ENCODE results near the gene UMODL1.

UMODL1 gene

GRCh38 chr21:42095581-42095980, 24.5 kb downstream of the UMODL1 start:
- H3K4me1 Mint-ChIP-seq, result peaks cover 5% of the 10 kb centered on the region
- H3K4me3 Mint-ChIP-seq, result no peak overlapping the region
- H3K9me3 Mint-ChIP-seq, result peaks cover 9% of the 10 kb centered on the region
- H3K27me3 Mint-ChIP-seq (ENCODE audit: low read depth), result peaks cover 46% of the 10 kb centered on the region
- H3K36me3 Mint-ChIP-seq (ENCODE audit: low read depth), result peaks cover 5% of the 10 kb centered on the region
- no peak for TF ChIP-seq CTCF (IDR thresholded peaks at IDR 0.05; ENCODE audit: unreplicated experiment in 3 of 3)
- H3K27ac Mint-ChIP-seq, result no peak overlapping the region

- peaks cover 5% of the 10 kb centered on the region for H3K36me3 Mint-ChIP-seq (ENCODE audit: low read depth)
Measured at GRCh38 chr21:42096566-42096965, 25.4 kb downstream of the UMODL1 start.

GRCh38 chr21:42097274-42097673, 26.2 kb downstream of the UMODL1 start:
- peaks cover 9% of the 10 kb centered on the region for H3K9me3 Mint-ChIP-seq
- H3K4me3 Mint-ChIP-seq, result no peak overlapping the region
- no peak for TF ChIP-seq CTCF (IDR thresholded peaks at IDR 0.05; ENCODE audit: unreplicated experiment in 3 of 3)
- peaks cover 5% of the 10 kb centered on the region for H3K4me1 Mint-ChIP-seq
- peaks cover 5% of the 10 kb centered on the region for H3K36me3 Mint-ChIP-seq (ENCODE audit: low read depth)
- no peak overlapping the region for H3K27ac Mint-ChIP-seq
- H3K27me3 Mint-ChIP-seq (ENCODE audit: low read depth), result peaks cover 38% of the 10 kb centered on the region

More at GRCh38 chr21:42096566-42096965, 25.4 kb downstream of the UMODL1 start:
- Mint-ChIP-seq H3K4me3 (no peak overlapping the region), H3K9me3 (peaks cover 9% of the 10 kb centered on the region), H3K27me3 (ENCODE audit: low read depth) (peaks cover 38% of the 10 kb centered on the region), H3K4me1 (peaks cover 5% of the 10 kb centered on the region), H3K27ac (no peak overlapping the region)
- no peak for TF ChIP-seq CTCF (IDR thresholded peaks at IDR 0.05; ENCODE audit: unreplicated experiment in 3 of 3)

GRCh38 chr21:42097860-42098454, 26.8 kb downstream of the UMODL1 start:
- Mint-ChIP-seq H3K36me3 (ENCODE audit: low read depth) (peaks cover 5% of the 10 kb centered on the region), H3K4me3 (no peak overlapping the region), H3K4me1 (peaks cover 5% of the 10 kb centered on the region), H3K27me3 (ENCODE audit: low read depth) (peaks cover 38% of the 10 kb centered on the region), H3K27ac (peak overlapping the region in 1 of 3 experiments; percentile 38), H3K9me3 (peaks cover 9% of the 10 kb centered on the region)
- TF ChIP-seq CTCF (IDR thresholded peaks at IDR 0.05; ENCODE audit: unreplicated experiment in 3 of 3), result no peak

- peaks cover 5% of the 10 kb centered on the region for H3K36me3 Mint-ChIP-seq (ENCODE audit: low read depth)
- H3K9me3 Mint-ChIP-seq, result peaks cover 9% of the 10 kb centered on the region
- no peak for TF ChIP-seq CTCF (IDR thresholded peaks at IDR 0.05; ENCODE audit: unreplicated experiment in 3 of 3)
- H3K4me3 Mint-ChIP-seq, result no peak overlapping the region
- peaks cover 39% of the 10 kb centered on the region for H3K27me3 Mint-ChIP-seq (ENCODE audit: low read depth)
- H3K27ac Mint-ChIP-seq, result no peak overlapping the region
- peaks cover 5% of the 10 kb centered on the region for H3K4me1 Mint-ChIP-seq
Measured at GRCh38 chr21:42098957-42099505, 27.9 kb downstream of the UMODL1 start.

GRCh38 chr21:42101246-42101645, 30.1 kb downstream of the UMODL1 start:
- no peak for TF ChIP-seq CTCF (IDR thresholded peaks at IDR 0.05; ENCODE audit: unreplicated experiment in 3 of 3)
- Mint-ChIP-seq H3K36me3 (ENCODE audit: low read depth) (no peaks in the 10 kb centered on the region), H3K4me1 (peaks cover 5% of the 10 kb centered on the region), H3K9me3 (peaks cover 3% of the 10 kb centered on the region), H3K27ac (no peak overlapping the region), H3K4me3 (no peak overlapping the region), H3K27me3 (ENCODE audit: low read depth) (peaks cover 36% of the 10 kb centered on the region)
